Measurements from ENCODE around the gene TLCD1.

The TLCD1 gene

DNA sequence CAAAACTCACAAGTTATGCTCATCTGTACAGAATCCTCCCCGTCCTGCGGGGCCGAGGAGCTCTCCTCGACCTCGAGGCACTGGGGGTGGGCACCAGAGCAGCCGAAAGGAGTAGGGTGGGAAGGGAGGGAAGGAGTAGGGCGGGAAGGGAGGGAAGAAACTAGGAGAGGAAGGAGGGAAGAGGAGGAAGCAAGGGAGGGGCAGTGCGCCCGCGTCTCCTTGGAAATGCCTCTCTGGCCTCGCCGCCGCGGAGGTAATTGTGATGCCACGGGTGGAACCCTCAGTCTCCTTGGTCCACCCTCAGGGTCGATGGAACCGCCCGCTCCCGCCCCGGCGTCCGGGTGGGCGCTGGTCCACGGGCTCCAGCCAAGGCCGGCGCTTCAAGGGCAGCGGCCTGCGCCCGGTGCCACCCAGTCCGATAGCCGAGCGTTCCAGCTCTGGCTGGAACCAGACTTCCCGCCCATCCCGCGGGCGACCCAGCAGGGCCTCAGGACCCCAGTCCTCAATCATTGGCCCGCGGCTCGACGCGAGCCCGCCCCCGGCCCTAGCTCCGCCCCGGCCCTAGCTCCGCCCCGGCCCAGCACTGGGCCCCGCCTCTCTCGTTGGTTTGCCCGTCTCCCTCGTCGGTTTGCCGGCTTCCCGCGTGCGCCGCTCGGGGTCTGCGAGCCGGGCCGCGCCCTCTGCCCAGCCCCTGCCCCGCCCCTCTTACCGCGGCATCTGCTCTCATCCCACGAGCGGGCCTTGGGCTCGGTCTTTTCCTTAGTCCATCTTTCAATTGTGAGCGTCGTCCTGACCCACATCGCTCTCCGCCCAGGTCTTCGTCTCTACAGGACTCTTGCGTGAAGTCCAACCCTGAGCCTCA is 14.9 kb downstream of the TLCD1 start:
- DNase-seq: peak; percentile 98

DNA sequence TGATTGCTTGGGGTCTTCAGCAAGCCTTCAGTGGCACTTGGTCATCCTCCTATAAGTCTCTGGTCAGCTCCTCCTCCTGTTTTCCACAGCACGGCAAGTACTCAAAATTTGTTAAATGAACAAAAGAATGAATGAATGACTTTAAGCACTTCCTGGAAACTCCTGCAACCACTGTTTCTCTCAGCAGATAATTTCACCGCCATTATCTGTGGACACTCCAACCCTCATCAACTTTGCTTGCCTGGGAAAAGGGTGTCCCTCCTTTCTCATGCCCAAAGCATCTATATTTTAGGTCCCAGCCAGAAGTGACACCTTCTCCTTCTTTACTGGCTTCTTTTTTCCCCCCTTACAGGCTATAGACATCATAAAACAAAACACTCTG is 18.7 kb downstream of the TLCD1 start:
- DNase-seq: no peak

DNA sequence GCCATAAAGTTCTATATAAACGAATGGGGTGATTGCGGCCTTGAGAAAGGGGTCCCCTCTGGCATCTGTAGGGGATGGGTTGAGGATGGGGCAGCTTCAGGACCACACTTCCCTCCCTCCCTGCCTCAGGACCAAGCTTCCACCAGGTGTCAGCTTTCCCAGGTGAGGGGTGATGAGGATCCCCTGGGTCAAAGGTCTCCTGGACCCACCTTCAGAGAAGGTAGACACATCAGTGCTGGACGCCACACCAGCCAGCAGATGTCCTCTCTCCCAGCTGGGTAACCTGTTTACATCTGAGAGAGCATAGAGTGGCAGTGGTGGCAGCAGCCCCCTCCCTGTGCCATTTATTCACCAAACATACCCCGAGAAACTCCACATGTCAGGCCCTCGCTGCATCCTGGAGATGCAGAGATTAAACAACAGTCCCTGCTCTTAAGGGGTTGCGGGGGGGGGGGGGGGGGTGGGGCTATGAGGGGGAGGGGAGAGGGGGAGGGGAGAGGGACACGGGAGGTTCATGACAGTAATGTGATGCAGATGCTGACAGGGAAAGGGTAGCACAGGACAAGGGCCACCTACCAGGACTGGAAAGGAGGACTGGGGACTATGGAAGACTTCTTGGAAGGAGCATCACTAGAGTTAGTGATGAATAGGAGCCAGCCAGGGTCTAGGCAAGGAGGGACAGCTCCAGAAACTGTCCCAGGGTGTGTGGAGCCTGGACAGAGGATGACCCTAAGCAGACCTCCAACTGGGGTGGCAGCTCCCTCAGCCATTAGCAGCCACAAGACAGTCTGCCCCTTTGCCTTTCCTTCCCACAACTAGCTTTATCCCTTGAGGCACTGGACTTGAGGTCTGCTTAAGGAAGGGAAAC is 19.3 kb downstream of the TLCD1 start:
- DNase-seq: no peak

DNA sequence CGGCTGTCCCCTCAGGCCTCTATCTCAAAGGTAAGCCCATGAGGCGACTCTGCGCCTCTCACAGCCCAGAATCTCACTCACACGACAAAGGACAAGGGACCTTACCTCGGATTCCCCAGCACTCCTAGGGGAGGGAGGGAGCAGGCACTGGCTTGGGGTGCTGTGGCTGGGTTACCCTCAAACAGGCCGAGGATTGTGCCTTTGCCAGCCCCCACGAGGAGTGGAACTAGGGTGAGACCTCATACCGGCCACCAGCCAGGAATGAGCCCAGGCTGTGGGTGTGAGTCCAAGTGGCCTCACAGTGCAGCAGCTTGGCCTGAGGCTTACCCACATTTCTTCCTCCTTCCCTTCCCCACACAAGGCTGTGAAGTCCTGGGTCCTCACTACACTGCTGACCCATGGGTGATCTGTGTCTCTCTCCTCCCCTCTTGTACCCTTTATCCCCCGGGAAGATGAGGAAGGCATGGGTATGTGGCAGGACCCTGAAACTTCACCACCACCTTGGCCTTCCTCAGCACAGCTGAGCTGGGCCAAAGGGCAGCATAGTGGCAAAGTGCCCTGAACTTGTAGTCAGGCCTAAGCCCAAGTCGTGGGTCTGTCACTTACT is 20.2 kb downstream of the TLCD1 start:
- no peak for DNase-seq

DNA sequence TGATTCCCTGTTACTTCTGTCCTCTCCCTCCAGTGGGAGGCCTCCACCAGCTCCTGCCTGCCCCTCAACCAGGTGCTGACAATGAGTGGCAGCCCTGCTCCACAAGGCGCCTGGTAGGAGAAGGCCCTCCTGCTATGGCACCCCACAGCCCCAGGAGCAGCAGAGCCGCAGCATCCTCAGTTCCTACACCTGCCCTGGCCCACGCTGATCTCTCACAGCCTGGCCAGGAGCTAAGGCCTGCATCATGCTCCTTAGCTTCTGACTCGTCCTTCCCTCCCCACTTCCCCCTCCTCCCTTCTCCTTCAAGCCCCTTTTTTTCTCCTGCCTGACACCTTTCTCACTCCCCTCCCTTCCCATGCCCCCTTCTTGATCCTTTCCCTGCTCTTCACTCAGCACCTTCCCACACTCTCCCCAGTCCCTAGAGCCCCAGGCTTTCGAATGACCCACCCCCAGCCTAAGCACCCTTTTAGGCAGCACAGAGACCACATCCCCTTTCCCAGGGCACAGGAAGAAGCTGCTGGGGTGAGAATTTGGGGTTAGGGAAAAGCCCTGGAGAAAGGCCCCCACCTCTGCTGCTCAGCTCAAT is 20.9 kb downstream of the TLCD1 start:
- DNase-seq: no peak

GRCh38 chr17:28704219-28704858 is 21.7 kb downstream of the TLCD1 start:
- DNase-seq: no peak

GRCh38 chr17:28703552-28704218 is 22.3 kb downstream of the TLCD1 start:
- no peak for DNase-seq

GRCh38 chr17:28702752-28703150 is 23.3 kb downstream of the TLCD1 start:
- DNase-seq: no peak

DNA sequence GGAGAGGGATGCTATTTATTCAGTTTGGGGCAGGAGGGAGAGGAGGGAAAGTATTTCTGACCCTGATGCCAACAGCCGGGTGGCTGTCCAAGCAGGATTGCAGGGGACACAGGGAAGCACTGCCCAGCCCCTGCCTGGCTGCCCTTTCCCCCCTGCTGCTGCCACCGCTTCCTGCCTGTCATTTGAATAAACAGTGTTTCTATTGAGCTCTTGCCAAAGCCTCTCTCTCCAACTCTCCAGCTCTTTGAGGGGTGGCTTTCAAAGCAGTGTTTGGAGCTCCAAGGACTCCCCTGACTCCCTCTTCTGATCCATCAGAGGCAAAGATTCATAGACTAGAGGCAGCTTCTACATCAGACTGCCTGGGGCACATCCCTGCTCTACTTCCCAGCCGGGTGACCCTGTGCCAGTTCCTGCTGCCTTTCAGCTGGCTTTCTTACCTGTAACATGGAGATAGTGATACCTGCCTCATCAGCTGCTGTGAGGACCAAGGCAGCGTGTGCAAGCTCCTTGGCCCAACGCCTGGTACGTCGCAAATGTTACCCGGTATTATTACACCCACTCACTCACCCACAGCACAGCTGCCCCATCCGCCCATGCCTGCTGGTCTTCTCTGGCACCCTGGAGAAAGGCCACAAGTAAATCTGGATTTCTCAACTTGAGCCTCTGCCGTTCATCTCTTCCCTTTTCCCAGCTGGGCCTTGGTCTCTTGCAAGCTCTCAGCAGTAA is 23.8 kb downstream of the TLCD1 start:
- DNase-seq: peak; percentile 75

DNA sequence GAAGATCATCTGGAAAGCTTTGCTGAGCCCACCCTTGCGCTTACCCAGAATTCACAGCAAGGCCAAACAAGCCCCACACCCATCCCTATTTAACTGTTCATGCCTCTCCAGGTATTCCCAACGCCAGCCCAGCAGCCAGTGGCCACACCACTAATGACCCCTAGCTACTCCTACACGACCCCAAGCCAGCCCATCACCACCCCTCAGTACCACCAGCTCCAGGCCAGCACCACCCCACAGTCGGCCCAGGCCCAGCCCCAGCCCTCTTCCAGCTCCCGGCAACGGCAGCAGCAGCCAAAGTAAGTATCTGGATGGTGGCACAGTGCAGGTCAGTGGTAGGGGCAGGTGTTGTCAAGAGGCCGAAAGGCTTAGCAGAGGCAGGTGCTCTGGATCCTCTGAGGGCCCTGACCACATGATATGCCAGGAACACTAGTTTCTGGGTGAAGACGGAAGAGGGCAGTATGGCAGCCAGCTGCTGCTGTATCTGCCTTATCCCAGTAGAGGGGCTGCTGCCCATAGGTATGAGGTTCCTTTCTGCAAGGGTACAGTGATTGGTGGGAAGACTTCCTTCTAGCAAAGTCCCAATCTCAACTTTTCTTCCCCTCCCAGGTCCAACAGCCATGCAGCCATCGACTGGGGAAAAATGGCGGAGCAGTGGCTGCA is 25.1 kb downstream of the TLCD1 start:
- DNase-seq: no peak

DNA sequence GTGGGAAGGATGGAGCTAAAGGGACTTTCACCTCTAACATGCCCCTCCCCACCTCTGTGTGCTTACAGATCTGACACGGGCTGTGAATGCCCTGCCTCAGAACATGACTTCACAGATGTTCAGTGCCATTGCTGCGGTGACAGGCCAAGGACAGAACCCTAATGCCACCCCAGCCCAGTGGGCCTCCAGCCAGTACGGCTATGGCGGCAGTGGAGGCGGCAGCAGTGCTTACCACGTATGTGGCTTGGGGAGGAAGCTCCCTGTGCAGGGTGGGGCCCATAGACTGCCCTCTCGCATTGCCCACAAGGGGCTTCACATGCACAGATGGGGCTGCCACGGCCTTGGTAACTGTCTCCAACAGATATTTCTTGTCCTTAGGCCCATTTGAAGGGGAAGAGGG is 25.8 kb downstream of the TLCD1 start:
- DNase-seq: no peak

GRCh38 chr17:28698253-28698941 is 27.6 kb downstream of the TLCD1 start:
- no peak for DNase-seq

DNA sequence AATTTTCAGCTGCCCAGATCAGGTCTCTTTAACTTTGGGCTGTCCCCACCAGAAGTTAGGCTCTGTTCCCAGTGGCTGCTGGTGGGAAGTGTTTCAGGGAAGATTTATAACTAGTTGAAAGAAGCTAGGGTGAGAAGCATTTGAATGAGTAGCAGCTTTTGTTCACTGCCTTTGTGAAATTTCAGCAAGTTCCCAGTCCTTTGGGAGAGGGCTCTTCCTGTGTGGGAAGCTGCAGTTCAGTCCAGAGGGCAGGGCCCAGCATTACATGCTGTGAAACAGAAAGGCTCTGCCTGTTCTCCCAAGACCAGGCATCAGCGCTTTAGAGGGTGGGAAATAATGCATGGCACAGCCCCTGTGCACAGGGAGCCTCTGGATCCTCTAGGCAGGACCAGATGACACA is 32.2 kb downstream of the TLCD1 start:
- no peak for DNase-seq

GRCh38 chr17:28689011-28689410 is 37.0 kb downstream of the TLCD1 start:
- DNase-seq: no peak

DNA sequence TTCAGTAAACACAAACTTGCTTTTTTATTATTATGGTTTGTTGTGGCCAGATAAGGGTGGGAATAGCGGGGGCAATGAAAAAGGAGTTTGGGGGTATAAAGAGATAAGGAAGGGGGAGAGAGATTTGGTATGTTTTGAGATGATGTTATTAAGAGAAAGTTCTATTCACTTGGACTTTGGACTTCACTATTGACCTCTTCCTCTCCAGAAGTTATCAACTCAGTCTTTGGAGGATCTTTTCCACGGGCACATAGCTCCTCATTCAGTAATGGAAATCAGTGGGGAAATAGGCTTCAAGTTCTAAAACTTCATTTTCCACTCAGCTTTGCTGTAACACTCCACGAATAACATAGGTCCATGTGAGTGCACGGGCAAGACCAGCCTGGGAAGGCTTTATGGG is 37.6 kb downstream of the TLCD1 start:
- DNase-seq: no peak

GRCh38 chr17:28686296-28686695 is 39.7 kb downstream of the TLCD1 start:
- peak; percentile 65 for DNase-seq

- DNase-seq: no peak
These were observed 40.7 kb downstream of the TLCD1 start for GRCh38 chr17:28685366-28685765.

GRCh38 chr17:28684963-28685362 is 41.1 kb downstream of the TLCD1 start:
- peak; percentile 62 for DNase-seq

DNA sequence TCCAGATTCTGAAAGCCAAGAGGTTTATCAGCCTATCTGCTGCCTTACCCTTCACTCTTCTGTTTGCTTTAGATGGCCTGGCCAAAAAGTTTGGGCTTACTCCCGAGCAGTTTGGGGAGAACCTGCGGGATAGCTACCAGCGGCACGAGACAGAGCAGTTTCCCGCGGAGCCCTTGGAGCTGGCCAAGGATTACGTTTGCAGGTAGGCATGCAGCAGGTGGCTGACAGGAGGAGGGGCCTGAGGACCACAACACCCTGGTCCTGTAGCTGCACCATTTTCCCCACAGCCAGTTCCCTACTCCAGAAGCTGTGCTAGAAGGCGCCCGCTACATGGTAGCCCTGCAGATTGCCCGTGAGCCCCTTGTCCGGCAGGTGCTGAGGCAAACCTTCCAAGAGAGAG is 43.4 kb downstream of the TLCD1 start:
- DNase-seq: no peak

GRCh38 chr17:28675980-28676379 is 50.1 kb downstream of the TLCD1 start:
- peak; percentile 47 for DNase-seq
